Stimulated activated CD8-positive, alpha-beta memory T cell treated with anti-CD3 and anti-CD28 coated beads, Interleukin-15, amount 100 ng/mL, for 24 hours (primary cell): ENCODE data around the gene C12orf76.
"Not testable (repeated sequence)": the region's sequence is repeated elsewhere in the genome, so short reads cannot be mapped to it uniquely, and the experiment has no call there.

Experiments used
- DNase-seq: peaks from one replicate; pipeline ENCODE4 v3.0.0-alpha.2; 2020; ENCODE audit warnings: low read depth

Gene C12orf76

DNA sequence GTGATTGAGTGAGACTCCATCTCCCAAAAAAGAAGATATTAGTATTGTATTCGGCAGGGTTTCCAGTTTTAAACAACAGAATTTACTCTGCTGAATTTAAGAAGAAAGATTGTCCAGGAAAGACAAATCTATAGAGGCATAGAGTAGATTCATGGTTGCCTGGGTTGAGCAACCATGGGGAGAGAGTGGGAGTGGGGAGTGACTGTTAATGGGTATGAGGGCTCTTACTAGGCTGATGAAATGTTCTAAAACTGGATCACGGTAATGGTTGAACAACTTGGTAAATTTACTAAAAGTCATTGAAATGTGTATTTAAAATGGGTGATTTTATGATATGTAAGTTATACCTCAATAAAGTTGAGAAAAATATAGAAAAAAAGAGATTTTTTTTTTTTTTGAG lies 13.9 kb upstream of the C12orf76 start:
- DNase-seq, result no peak

DNA sequence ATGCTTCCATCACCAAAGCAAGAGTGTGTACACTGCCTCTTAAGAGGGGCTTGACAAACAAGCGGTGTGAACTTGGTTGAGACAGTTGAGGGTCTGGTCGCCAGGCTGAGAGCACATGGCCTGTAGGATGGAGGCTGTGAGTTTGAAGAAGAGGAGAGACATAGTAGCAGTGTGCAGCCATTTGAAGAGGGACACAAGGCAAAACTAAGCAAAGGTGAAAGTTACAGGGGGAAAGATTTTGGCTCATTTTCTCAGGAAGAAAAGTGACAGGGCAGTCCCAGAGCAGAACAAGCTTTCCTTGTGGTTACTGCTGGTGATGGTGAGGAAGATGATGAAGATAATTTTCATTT lies 11.3 kb upstream of the C12orf76 start:
- DNase-seq, result no peak

DNA sequence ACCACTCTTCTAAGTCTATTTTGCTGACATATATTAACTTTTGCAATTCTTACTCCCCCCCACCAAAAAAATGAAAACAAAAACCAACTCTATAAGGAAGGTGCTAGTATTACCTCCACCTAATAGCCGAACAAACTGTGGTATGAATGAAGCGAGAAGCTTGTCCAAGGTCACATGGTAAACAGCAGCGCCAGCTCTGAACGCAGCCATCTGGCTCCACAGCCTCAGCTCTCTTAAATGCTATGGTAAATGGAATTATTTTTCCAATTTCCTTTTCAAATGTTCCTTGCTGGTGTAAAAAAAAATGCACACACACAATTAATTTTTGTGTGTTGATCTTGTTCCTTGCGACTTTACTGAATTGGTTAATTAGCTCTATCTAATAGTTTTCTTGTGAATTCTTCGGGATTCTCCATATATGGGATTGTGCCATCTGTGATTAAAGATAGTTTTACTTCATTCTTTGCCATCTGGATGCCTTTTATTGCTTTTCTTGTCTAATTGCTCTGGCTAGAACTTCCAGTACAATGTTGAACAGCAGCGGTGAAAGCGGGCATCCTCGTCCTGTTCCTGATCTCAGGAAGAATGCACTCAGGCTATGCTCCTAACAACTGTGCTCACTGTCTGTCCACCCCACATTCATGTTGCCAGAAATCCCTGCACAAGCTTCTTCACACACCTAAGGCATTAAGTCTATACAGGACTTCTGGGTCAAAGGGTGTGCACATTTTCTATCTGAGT lies 10.7 kb upstream of the C12orf76 start:
- no peak for DNase-seq

DNA sequence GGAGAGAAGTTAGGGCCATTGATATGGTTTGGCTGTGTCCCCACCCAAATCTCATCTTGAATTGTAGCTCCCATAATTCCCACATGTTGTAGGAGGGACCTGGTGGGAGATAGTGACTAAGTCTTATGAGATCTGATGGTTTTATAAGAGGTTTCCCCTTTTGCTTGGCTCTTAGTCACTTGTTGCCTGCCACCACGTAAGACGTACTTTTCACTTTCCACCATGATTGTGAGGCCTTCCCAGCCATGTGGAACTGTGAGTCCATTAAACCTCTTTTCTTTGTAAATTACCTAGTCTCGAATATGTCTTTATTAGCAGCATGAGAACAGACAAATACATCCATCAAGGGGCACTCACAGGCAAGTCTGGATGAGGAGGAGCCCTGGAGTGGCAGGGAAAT lies 8.3 kb upstream of the C12orf76 start:
- not testable (repeated sequence) for DNase-seq

DNA sequence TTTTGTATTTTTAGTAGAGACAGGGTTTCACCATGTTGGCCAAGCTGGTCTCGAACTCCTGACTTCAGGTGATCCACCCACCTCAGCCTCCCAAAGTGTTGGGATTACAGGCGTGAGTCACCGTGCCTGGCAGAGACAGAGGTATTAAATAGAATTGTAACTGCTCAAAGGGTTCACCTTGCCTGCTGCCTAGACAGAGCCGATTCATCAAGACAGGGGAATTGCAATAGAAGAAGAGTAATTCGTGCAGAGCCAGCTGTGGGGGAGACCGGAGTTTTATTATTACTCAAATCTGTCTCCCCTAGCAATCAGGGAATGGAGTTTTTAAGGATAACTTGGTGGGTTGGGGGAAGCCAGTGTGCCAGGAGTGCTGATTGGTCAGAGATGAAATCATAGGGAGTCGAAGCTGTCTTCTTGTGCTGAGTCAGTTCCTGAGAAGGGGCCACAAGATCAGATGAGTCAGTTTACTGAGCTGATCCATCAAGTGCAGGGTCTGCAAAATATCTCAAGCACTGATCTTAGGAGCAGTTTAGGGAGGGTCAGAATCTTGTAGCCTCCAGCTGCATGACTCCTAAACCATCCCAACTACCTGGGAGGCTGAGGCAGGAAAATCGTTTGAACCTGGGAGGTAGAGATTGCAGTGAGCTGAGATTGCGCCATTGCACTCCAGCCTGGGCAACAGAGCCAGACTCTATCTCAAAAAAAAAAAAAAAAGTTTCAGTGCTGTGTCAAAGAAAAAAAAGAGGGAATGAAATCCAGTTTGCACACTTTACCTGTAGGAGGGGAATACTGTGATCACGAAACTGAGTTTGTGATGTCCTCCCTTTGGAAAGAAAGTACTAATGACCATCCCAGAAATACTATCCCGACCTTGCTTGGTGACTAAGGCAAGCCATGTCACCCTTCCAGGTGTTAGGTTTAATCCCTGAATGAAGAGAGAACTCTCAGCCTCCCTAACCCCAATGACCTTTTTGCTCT lies 7.3 kb upstream of the C12orf76 start:
- not testable (repeated sequence) for DNase-seq

DNA sequence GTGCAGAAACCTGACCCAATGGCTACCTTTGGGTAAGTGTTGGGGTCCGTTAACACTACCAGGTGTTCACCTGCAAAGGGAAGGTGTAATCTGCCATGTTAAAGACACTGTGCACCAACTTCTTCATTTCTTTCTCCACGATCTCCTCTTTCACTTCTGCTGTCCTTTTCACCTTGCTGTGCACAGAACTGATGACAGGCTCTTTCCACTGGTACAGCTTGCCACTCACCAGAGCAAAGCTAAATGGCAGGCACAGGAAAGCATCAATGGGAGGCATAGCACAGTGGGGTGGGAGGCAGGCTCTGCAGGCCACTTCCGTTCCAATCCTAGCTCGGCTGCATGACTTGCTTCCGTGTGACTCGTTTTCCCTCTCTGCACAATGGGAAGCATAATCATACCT lies 2.6 kb upstream of the C12orf76 start:
- no peak for DNase-seq

DNA sequence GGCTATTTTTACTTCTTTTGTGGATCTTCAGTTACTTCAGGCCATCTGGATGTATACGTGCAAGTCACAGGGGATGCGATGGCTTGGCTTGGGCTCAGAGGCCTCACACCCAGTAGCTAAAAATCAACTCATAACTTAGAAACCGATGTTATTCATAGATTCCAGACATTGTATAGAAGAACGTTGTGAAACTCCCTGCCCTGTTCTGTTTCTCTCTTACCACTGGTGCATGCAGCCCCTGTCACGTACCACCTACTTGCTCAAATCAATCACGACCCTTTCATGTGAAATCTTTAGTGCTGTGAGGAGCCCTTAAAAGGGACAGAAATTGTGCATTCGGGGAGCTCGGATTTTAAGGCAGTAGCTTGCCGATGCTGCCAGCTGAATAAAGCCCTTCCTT lies 1.3 kb upstream of the C12orf76 start:
- not testable (repeated sequence) for DNase-seq

DNA sequence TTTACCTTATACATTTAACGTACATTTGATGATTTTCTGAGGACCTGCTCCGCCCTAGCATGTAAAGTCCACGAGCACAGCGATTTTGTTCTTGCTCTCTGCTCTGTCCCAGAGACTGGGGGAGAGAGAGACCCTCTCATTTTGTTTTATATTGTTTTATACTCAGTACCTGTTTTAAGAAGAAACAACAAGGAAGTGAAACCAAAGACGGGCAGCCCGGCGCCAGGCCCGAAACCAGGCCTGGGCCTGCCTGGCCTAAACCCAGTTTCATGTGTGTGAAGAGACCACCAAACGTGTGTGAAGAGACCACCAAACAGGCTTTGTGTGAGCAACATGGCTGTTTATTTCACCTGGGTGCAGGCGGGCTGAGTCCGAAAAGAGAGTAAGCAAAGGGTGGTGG lies 712 bp upstream of the C12orf76 start:
- not testable (repeated sequence) for DNase-seq

DNA sequence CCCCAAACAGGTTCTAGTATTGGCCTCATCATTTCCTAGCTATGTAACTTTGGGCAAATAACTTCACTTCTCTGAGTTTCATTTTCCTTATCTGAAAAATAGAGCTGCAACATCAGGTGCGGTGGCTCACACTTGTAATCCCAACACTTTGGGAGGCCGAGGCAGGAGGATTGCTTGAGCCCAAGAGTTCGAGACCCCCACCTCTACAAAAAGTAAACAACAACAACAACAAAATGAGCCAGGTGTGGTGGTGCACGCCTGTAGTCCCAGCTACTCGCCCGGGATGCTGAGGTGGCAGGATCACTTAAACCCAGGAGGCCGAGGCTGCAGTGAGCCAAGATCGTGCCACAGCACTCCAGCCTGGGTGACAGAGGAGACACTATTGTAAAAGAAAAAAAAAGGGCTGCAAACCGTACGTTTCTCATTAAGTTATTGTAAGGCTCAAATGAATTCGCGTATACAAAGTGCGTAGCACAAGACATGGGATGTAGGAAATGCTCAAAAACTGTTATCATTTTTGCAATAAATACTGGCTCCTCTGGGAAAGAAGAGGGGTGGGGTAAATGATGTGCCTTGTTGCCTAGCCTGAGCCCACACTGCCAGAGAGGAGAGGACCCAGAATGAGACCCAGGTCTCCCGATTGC lies 903 bp downstream of the C12orf76 start:
- DNase-seq, result no peak

DNA sequence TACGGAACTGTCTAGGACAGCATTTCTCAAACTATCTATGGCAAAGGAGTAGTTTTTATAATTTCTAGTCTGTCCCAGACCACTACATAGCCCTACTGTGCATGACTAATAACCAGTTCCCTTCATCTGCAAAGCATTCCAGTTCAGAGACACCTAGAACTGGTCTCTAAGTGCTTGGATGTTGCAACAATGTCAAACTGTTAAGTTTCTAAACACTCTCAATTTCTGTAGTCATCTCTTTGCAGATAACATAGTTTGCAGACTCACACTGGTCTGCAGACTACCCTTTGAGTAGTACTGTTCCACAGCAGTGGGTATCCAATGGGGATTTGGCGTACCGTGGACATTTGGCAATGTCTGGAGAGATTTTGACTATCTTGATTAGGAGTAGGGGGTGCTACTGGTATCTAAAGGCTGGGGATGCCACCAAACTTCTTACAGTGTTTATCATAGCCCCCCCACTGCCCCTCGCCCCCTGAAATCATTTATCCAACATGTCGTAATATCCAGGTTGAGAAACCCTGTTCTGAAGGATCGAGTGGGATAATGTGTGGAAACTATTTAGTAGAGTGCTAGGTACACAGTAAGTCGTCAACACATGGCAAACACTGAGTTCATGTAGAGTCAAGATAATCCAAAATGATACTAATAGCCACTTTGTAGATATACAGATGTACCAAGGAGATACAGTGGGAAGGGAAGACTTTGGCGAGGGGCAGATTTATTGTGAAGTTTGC lies 1.7 kb downstream of the C12orf76 start:
- no peak for DNase-seq

DNA sequence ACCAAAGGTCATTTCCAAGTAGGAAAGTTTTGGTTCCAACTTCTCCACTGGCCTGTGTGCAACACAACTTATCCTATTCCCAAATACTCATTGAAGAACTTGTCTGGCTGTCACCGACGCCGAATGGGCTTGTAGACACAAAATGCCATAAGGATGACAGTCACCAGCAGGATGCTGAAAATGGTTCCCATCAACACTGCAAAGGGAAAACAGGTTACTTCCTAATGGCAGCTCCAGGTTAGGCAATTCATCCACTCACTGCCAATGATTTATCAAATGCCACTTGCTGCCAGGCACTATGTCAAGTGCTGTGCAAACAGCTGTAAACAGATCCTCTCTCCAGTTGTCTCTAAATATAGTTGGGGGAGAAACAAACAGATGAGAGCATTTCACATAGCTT lies 6.1 kb downstream of the C12orf76 start:
- DNase-seq, result no peak

DNA sequence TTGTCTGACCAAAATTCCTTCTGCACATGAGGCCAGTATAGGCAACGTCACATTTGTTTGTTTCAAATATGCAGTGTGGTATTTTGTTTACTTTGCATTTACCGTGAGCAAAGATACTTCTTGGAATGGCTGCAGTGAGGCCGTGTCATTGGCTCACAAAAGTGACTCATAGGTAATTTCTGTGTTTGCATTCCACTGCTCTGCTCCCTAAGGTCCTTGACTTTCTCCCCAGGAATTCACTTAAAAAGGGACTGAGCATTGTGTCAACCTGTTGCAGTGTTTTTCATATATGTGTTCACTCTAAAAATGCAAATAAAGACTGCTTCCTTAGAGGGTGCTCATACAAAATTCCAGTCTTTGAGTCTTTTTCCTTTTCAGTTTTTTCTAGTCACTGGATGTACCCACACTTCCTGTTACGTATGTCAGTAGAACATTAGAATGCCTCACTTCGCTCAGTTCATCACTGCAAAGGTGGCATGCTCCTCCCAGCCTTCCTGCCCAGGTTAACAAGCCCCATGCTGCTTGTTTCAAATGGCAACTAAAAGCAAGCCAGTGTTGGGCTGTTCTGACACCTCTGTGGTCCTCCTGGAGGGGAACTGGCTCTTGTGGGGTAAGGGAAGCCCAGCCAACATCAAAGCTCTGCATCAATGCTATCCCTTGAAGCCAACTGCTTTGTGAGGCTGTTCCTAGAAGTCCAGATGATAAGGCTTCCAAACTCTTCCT lies 9.1 kb downstream of the C12orf76 start:
- no peak for DNase-seq

DNA sequence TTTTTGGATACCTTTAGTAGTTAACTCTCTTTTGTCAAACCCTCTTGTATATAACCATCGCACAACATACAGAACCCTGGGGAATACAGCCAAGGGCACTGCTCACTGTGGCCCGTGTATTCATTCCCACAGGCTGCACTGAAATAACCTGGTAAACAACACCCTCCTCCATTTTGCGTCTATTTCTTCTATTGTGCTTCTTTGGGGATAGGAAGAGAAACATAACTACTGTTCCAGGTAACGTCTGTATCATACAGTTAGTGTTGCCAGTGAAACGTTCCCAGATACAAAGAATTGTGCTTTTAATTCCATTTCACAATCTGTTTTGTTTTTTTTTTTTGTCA lies 9.6 kb downstream of the C12orf76 start:
- no peak for DNase-seq

DNA sequence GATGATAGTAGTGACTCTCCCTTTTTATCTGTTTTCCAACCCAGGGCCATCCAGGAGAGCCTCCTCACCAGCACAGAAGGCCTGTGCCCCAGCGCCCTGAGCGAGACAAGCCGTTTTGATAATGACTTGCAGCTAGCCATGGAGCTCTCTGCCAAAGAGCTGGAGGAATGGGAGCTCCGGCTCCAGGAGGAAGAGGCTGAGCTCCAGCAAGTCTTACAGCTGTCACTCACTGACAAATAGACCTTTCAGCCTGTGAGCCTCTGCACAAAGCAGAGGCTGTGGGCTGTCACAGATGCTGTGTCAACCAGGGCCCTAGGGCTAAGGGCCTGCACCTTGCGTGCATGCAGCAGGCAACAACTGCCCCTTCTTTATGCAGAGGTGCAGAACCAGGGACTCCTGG lies 11.0 kb downstream of the C12orf76 start:
- DNase-seq, result no peak

DNA sequence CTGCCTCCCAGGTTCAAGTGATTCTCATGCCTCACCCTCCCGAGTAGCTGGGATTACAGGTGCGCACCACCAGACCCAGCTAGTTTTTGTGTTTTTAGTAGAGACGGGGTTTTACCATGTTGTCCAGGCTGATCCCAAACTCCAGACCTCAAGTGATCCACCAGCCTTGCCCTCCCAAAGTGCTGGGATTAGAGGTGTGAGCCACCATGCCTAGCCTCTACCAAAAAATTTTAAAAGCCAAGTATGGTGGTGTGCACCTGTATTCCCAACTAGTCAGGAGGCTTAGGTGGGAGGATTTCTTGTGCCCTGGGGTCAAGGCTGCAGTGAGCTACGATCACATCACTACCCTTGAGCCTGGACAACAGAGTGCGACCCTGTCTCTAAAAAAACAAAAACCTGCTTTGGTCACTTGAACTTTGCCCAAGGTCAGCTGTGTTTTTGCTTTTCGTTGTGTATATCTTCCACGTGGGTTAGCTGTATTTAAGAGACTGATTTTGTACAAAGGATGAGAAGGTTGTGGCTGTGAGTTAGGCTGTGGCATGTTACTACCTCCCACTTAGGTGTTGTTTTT lies 12.7 kb downstream of the C12orf76 start:
- DNase-seq, result no peak

DNA sequence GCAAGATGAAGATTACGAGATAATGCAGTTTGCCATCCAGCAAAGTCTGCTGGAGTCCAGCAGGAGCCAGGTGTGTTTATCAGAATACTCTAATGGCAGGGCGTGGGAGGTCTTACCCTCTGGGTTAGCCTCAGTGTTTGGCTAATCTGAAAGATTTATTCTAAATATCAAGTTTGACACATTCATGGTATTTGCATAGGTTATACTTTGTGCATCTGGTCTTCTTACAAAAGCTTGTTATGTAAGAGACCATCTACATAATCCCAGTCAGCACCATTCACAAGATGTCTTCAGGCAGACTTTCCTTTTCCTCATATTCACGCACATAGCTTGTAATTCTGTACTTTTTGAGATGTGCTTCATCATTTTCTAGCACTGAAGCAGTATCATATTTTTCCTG lies 14.4 kb downstream of the C12orf76 start:
- no peak for DNase-seq

DNA sequence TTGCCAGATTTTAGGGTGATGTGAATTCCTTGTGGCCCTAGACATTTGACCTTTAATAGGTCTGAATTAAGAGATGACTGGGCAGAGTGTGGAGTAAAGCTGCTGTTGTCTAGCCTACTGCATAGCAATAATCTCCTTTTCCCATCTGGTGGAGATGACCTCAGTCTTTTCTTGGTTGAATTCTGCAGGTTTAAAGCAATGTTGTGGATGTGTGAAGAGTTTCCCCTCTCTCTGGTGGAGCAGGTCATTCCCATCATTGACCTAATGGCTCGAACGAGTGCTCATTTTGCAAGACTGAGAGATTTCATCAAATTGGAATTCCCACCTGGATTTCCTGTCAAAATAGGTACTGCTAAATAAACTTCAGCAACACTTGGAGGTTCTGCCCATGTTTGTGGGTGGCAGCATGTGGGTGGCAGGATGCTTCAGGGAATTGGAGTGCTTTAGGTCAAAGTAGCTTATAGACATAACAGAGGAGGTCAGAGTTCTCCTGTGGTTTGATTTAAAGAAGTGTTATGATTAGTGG lies 19.0 kb downstream of the C12orf76 start:
- no peak for DNase-seq

DNA sequence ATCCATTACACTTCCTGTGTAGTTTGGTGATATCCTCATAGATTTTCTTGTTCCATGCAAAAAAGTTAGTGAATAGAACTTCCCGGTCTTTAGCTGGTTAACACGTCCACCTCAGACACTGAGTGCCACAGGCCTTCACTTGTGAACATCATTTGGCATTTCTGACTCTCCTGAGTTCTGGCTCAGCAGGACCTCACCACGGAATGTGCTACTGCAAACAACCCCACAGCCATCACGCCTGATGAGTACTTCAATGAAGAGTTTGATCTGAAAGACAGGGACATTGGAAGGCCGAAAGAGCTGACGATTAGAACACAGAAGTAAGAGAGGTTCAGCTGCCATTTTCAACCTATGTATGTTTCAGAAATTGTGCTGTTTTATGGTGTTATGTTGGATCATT lies 20.0 kb downstream of the C12orf76 start:
- no peak for DNase-seq

DNA sequence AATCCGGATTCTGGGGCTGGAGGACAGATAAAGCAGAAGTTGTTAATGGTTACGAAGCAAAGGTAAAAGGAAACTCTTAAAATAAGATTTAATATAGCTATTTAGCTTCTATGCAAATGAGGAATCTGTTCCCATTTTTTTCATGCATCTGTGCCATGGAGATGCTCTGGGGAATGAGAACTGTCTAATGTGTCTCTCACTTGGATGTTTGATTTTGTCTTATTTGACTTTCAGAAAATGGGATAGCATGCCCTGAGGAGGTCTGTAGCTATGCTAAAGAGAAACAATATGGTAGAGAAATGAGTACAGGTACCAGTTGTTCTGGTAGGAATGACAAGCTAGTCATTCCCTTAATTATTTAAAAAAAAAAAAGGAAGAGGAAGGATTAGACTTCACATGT lies 24.3 kb downstream of the C12orf76 start:
- no peak for DNase-seq

DNA sequence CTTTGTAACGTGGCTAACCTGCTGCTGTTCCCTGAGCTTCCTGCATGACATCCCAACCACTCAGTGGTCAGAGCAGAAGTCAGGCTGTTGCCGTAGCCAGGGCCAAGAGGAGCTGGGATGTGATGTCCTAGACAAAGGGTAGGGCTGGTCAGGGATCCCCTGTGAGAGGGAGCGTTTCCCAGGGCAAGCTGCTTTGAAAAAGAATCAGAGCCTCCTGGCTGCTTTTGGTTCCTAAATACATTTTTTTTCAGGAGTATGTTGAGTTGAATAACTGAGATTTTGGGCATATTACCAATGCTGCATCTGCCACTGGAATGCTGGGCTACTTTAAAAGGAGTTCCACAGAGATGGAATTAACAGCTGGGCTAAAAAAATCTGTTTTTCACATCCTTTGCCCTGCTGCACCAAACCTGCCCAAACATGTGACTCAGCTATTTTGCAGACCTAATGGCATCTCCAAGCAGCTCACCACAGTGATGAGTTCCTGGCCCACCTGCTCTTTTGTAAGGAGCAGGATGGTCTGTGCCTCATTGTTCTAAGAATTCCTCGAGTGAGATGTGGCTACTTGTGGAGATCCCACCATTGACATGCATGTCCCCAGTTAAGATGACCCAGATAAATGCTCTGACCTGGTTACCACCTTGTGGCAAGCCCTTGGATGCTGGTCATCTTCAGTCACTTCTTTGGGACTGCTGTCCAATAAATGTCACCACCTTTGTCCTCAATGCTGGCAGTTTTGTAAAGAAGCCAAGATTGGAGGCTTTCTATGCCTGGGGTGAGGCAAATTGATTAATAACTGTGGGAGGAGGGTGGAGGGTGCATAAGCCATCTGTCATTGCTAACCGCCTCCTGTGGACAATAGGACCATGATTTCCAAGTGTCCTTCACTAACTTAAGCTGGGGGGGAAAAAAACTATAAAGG lies 25.0 kb downstream of the C12orf76 start:
- DNase-seq, result no peak
